Activated effector memory CD4-positive, alpha-beta T cell treated with anti-CD3 and anti-CD28 coated beads, Interleukin-2, amount 50 U/mL, for 16 hours (primary cell): ENCODE data around the gene LRRC75B.
"Not testable (repeated sequence)": the region's sequence is repeated elsewhere in the genome, so short reads cannot be mapped to it uniquely, and the experiment has no call there.

ENCODE experiments used
- DNase-seq: peaks from one replicate; pipeline ENCODE4 v3.0.0-alpha.2; 2020

Gene LRRC75B

GRCh38 chr22:24592851-24593558 lies at the start of gene LRRC75B:
Gene LRRC75B (minus strand): TSS chr22:24593073. CDS start chr22:24593039, 34 bp downstream.
- DNase-seq, result peak; percentile 70

- not testable (repeated sequence) for DNase-seq
Measured at GRCh38 chr22:24642307-24642706, 49.4 kb upstream of the LRRC75B start.

DNA sequence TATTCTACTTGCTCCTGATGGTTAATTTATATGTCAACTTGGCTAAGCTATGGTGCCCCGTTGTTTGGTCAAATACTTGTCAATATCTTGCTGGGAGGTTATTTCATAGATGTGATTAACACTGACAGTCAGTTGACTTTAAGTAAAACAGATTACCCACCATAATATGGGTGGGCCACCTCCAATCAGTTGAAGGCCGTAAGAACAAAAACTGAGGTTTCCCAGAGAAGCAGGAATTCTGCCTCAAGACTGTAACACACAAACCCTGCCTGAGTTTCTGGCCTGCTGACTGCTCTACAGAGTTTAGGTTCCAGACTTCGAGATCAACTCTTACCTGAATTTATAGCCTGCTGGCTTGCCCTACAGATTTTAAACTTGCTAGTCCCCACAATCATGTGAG lies 43.6 kb upstream of the LRRC75B start:
- not testable (repeated sequence) for DNase-seq

DNA sequence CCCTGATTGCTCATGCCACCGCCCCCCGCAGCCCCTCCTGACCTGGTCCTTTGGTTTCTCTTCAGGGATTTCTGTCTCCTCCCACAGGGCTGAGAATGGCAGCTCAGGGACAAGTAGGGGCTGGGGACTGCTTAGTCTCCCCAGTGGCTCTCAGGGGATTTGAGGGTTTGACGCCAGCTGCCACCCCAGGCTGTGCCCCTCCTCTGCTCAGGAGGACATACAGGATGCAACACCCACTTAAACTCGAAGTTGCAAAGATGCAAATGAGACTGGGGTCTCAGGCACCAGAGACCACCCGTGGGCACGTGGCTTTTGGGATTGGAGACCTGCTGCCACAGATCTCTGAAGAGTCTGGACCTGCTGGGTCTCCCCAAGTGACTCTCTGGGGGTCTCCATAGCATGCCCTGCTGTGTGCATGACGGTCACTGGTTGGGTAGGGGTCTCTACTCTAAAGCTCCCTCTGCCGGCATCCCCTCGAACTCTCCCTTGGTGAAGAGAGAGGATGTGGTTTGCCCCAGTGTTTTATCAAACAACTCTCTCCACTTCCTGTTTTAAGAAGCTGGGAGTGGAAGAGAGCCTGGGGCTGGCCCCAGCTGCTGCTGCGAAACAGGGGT lies 42.0 kb upstream of the LRRC75B start:
- DNase-seq, result not testable (repeated sequence)

- not testable (repeated sequence) for DNase-seq
Measured at GRCh38 chr22:24633231-24634023, 40.6 kb upstream of the LRRC75B start.

- not testable (repeated sequence) for DNase-seq
Measured at GRCh38 chr22:24632642-24633041, 39.8 kb upstream of the LRRC75B start.

- DNase-seq, result not testable (repeated sequence)
Measured at GRCh38 chr22:24631430-24632122, 38.7 kb upstream of the LRRC75B start.

DNA sequence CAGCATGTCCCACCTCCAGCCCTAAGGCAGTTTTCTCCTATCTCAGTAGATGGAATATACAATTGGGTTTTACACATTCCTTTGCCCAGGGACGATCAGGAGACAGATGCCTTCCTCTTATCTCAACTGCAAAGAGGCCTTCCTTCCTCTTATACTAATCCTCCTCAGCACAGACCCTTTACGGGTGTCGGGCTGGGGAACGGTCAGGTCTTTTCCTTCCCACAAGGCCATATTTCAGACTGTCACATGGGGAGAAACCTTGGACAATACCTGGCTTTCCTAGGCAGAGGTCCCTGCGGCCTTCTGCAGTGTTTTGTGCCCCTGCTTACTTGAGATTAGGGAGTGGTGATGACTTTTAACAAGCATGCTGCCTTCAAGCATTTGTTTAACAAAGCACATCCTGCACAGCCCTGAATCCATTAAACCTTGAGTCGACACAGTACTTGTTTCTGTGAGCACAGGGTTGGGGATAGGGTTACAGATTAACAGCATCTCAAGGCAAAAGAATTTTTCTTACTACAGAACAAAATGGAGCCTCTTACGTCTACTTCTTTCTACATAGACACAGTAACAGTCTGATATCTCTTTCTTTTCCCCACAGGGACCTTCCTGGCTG lies 38.0 kb upstream of the LRRC75B start:
- not testable (repeated sequence) for DNase-seq

- DNase-seq, result not testable (repeated sequence)
Measured at GRCh38 chr22:24629069-24629468, 36.2 kb upstream of the LRRC75B start.

DNA sequence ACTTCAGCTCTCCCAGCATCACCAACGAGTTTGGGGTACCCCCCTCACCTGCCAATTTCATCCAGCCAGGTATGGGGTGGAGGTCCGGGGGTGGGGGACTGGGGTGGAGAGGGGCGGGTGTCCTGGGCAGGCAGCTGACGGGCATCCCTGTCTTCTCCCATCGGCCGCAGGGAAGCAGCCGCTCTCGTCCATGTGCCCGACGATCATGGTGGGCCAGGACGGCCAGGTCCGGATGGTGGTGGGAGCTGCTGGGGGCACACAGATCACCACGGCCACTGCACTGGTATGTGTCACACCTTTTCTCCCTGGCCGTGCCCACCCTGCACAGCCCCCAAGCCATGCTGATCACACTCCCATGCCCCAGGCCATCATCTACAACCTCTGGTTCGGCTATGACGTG lies 35.0 kb upstream of the LRRC75B start:
- not testable (repeated sequence) for DNase-seq

DNA sequence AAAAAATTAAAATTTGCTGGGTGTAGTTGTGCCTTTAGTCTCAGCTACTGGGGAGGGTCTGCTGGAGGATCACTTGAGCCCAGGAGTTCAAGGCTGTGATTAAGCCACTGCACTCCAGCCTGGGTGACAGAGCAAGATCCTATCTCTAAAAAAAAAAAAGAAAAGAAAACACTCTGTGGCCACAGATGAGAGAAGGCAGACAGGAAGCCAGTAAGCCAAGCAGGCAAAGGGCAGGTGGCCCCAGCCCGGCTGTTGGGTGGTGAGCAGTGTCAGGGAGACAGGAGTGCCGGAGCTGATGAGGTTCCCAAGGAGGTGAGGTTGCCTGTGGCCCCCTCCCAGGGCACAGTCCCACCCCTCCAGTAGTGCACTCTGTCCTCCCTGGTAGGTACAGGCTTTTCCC lies 29.7 kb upstream of the LRRC75B start:
- not testable (repeated sequence) for DNase-seq

DNA sequence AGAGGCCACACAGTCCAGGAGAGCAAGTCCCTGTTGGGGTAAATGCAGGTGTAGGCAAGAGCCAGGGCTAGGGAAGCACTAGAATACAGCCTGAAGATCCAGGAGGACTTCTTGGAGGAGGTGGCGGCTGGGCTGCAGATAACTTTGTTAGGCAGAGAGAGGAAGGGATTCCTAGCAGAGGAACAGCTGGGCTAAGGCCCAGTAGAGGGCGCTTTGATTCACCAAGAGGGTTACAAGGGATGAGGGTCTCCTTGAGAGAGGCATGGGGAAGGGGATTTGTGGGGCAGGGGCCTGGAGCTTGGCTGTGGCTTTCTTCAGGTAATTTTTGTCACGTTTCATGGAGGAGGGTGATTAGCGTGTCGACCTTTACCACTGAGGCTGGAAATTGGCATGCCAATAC lies 28.4 kb upstream of the LRRC75B start:
- DNase-seq, result not testable (repeated sequence)

- DNase-seq, result not testable (repeated sequence)
Measured at GRCh38 chr22:24614794-24615193, 21.9 kb upstream of the LRRC75B start.

GRCh38 chr22:24609888-24610287 lies 17.0 kb upstream of the LRRC75B start:
- DNase-seq, result not testable (repeated sequence)

DNA sequence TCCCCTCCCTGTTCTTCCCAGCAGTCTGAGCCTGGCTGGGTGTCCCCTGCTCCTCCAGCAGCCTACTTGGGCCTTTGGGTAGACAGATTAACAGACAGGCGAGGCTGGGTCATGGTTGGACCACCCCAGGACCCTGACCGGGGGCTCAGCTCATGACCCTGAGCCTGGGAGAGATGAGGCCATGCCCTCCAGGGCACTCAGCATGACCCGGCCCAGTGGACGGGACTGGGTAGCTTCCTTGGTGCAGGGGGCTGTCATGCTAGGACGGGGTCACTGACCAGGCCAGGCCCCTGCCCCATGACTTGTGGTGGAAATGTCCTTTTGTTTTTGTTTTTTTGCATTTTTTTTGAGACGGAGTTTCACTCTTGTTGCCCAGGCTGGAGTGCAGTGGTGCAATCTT lies 15.5 kb upstream of the LRRC75B start:
- DNase-seq, result not testable (repeated sequence)

DNA sequence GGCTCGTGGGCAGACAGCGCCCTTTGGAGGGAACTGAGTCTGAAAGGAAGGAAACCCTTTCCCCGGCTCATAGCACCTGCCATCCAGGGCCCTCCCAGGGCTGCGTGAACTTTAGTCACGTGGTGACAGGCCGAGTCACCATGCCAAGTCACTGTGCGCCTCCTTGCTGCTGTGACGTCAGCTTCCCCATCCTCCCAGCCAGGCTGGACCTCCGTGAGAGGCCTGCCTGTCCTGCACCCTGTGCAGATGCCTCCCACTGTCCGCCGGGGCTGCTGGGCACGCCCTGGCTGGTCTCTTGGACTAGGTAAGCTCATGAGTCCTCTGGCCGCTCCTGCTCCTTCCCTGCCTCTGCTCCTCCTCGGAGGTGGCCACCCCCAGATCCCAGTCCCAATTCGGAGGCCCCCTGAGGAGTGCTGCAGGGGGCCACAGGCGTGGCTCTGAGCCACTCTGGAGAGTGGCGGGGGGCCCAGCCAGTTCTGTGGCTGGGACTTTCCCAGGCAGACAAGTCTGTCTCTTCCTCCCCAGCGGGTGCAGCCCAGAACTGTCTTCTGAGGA lies 14.6 kb upstream of the LRRC75B start:
- DNase-seq, result peak; percentile 89

DNA sequence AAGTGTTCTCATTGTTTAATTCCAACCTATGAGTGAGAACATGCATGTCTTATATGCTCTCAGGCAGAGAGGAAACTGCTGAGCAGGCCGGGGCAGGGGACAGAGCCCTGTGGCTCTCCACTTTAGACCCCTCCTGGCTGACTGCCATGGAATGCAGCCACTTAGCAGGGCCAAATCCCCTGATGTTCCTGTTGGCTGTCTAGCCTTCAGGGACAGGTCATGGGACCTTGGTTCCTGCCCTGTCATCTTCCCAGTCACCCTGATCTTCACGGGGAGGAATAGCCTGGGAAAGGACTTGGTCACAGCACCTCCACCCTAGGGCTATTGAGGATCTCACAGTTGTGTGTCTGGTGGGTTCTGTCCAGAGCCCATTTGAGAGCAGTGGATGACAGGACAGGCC lies 13.5 kb upstream of the LRRC75B start:
- not testable (repeated sequence) for DNase-seq

GRCh38 chr22:24603770-24604629 lies 11.1 kb upstream of the LRRC75B start:
- DNase-seq, result not testable (repeated sequence)

DNA sequence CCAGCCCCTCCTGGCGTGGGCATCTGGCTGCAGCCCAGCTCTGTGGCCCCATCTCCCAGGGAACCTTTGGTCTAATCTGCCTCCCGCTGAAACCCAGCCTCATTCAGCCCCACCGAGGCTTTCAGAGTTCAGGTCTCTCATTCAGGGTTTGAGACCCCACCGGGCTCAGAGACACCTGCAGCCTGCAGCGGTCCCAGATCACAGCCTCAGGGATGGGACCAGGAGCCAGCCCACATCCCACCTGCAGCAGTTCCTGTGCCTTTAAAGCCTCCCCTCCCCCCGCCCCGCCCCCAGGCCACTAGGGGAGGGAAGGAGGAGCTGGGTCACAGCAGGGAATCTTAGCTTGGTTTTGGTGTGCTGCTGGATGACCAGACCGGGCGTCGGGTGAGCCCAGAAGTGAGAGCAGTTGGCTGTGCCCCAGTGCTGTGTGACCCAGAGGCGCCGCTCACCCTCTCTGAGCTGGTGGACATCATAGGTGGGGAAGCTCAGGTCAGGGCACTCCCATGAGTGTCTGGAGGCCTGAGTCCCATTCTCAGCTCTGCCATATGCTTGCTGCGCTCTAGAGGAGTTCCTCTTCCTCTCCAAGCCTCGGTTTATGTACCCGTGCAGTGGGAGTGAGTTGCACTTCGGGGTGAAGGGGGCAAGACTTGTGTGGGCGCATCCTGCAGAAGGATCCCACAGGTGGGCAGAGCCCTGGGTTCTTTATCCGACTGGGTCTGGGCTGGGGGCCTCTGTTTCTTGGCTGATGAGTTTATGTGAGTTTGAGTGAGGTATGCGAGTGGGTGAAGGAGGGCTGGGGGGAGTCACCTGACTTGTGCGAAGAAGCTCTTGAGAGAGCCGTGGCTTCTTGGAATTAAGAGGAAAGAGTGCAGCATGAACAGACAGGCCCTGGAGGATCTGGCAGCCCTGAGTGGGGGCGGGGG lies 10.2 kb upstream of the LRRC75B start, which contains the start of gene GGT1:
GGT1 (plus strand) TSS at position 347 of the 923 bp plus-strand sequence. CDS start 7,889 bp downstream, outside the sequence.
- DNase-seq, result not testable (repeated sequence)
